GM19193 (cell line): Measurements from ENCODE around the gene KRTAP5-10.

Source experiments
- POLR2A ChIP-seq: IDR thresholded peaks from 4 replicates; pipeline ENCODE4 v1.6.1; 2011; ENCODE audit not compliant: insufficient read depth, insufficient read length; ENCODE audit errors: extremely low read depth

The KRTAP5-10 gene

GRCh38 chr11:71542382-71542781 lies 23.0 kb upstream of the KRTAP5-10 start:
- no peak for TF ChIP-seq POLR2A

- no peak for TF ChIP-seq POLR2A
These were observed 22.2 kb upstream of the KRTAP5-10 start for GRCh38 chr11:71542879-71543777.

- TF ChIP-seq POLR2A = no peak
These were observed 21.5 kb upstream of the KRTAP5-10 start for GRCh38 chr11:71543866-71544265.

GRCh38 chr11:71544525-71545214 lies 20.7 kb upstream of the KRTAP5-10 start:
- no peak for TF ChIP-seq POLR2A

- no peak for TF ChIP-seq POLR2A
These were observed 19.9 kb upstream of the KRTAP5-10 start for GRCh38 chr11:71545405-71545966.

GRCh38 chr11:71548120-71548519 lies 17.2 kb upstream of the KRTAP5-10 start, which contains the start of gene KRTAP5-9:
KRTAP5-9 (plus strand) TSS chr11:71548420; CDS start chr11:71548658, 238 bp downstream.
- no peak for TF ChIP-seq POLR2A

- no peak for TF ChIP-seq POLR2A
These were observed 16.6 kb upstream of the KRTAP5-10 start for GRCh38 chr11:71548716-71549151.

GRCh38 chr11:71551711-71552110 lies 13.7 kb upstream of the KRTAP5-10 start:
- TF ChIP-seq POLR2A = no peak

GRCh38 chr11:71554996-71555395 lies 10.4 kb upstream of the KRTAP5-10 start:
- no peak for TF ChIP-seq POLR2A

GRCh38 chr11:71555508-71555907 lies 9.9 kb upstream of the KRTAP5-10 start:
- no peak for TF ChIP-seq POLR2A

- no peak for TF ChIP-seq POLR2A
These were observed 9.3 kb upstream of the KRTAP5-10 start for GRCh38 chr11:71556018-71556417.

GRCh38 chr11:71557257-71557656 lies 8.1 kb upstream of the KRTAP5-10 start:
- no peak for TF ChIP-seq POLR2A

- TF ChIP-seq POLR2A = no peak
These were observed 6.4 kb upstream of the KRTAP5-10 start for GRCh38 chr11:71558996-71559395.

GRCh38 chr11:71562120-71562519 lies 3.2 kb upstream of the KRTAP5-10 start:
- no peak for TF ChIP-seq POLR2A

- no peak for TF ChIP-seq POLR2A
These were observed 2.0 kb upstream of the KRTAP5-10 start for GRCh38 chr11:71563406-71563805.
